TTC549 (cell line): Measurements from ENCODE around the gene AKAP1.

ENCODE experiments used
- FAIRE-seq: peaks from 2 replicates; lab custom pipeline; 2012; peaks lifted over from hg19 to GRCh38; lab: Jason Lieb, UNC

The AKAP1 gene

DNA sequence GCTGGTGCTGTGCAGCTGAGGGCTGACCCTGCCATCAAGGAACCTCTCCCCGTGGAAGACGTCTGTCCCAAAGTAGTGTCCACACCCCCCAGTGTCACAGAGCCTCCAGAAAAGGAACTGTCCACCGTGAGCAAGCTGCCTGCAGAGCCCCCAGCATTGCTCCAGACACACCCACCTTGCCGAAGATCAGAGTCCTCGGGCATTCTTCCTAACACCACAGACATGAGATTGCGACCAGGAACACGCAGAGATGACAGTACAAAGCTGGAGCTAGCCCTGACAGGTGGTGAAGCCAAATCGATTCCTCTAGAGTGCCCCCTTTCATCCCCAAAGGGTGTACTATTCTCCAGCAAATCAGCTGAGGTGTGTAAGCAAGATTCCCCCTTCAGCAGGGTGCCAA lies 20.5 kb downstream of the AKAP1 start:
- FAIRE-seq, result no peak

DNA sequence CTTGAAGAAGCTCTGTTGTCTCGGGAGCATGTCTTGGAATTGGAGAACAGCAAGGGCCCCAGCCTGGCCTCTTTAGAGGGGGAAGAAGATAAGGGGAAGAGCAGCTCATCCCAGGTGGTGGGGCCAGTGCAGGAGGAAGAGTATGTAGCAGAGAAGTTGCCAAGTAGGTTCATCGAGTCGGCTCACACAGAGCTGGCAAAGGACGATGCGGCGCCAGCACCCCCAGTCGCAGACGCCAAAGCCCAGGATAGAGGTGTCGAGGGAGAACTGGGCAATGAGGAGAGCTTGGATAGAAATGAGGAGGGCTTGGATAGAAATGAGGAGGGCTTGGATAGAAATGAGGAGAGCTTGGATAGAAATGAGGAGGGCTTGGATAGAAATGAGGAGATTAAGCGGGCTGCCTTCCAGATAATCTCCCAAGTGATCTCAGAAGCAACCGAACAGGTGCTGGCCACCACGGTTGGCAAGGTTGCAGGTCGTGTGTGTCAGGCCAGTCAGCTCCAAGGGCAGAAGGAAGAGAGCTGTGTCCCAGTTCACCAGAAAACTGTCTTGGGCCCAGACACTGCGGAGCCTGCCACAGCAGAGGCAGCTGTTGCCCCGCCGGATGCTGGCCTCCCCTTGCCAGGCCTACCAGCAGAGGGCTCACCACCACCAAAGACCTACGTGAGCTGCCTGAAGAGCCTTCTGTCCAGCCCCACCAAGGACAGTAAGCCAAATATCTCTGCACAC lies 21.2 kb downstream of the AKAP1 start:
- FAIRE-seq, result no peak

DNA sequence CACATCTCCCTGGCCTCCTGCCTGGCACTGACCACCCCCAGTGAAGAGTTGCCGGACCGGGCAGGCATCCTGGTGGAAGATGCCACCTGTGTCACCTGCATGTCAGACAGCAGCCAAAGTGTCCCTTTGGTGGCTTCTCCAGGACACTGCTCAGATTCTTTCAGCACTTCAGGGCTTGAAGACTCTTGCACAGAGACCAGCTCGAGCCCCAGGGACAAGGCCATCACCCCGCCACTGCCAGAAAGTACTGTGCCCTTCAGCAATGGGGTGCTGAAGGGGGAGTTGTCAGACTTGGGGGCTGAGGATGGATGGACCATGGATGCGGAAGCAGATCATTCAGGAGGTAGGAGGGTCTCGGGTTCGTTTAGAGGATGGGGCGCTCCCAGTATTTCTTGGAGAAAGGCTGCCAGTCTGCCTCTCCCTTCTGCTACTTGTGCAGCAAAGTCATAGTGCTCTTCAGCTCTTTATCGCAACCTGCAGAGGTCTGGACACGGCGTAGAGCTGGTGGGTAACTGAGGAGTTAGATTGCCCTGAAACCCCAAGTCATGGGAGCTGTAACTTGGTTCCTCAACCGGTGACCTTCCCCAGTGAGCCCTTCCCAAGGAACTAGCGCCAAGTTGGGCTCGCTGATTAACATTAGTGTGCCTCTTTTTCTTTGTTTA lies 21.9 kb downstream of the AKAP1 start:
- FAIRE-seq, result no peak

DNA sequence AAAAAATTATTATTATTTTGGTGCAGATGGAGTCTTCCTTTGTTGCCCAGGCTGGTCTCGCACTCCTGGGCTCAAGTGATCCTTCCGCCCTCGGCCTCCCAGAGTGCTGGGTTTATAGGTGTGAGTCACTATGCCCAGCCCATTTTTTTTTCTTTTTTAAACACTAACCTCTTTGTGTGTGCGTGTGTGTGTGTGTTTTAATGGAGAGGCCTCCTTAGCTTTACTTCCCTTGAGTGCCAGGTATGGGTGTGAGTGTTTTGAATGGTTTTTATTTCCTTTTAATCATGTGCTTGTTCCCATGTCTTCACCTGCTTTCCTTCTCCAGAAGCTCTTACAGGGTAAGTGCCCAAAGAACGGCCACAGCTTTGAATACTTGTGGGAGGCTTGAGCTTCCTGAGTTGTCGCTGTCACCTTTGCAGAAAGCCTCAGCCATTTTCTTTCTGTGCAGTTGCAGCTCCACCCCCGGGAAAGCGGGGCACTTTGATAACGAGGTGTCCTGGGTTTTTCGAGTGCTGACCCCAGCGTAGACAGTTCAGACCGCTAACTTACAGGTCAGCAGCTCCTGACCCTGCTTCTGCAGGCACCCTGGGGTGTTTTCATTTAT lies 22.6 kb downstream of the AKAP1 start:
- FAIRE-seq, result no peak

DNA sequence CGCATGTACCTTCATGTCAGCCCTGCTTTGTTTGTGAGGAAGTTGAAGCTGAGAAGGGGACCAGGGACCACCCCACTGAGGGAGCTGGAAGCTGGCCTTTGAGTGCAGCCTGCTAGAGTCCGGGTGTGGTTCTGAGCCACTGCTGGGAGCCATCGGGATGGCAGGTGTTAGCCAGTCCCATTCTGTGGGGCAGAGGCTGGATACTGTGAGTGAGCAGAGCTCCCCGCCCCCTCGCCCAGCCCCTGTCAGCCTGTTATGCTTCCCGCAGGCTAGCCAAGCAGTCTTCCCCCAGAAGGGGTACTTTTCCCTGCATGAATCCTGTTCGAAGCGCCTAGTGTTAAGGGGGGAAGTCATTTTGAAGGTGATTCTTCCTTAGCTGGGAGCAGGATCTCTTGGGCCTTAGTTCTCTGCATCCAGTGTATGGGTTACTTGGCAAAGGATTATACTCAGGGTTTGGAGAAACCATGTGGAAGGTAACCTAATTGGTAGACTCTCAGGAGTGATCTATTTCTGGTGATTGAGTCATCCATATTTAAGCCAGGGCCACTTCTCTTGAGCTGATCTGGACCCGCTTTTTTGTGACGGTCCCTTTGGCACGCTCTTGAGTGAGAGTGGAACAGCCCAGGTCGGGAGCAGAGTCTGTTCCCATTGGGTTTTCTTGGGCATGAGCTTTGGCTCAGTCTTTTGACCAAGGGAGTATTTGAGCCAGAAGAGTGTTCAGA lies 23.8 kb downstream of the AKAP1 start:
- no peak for FAIRE-seq

DNA sequence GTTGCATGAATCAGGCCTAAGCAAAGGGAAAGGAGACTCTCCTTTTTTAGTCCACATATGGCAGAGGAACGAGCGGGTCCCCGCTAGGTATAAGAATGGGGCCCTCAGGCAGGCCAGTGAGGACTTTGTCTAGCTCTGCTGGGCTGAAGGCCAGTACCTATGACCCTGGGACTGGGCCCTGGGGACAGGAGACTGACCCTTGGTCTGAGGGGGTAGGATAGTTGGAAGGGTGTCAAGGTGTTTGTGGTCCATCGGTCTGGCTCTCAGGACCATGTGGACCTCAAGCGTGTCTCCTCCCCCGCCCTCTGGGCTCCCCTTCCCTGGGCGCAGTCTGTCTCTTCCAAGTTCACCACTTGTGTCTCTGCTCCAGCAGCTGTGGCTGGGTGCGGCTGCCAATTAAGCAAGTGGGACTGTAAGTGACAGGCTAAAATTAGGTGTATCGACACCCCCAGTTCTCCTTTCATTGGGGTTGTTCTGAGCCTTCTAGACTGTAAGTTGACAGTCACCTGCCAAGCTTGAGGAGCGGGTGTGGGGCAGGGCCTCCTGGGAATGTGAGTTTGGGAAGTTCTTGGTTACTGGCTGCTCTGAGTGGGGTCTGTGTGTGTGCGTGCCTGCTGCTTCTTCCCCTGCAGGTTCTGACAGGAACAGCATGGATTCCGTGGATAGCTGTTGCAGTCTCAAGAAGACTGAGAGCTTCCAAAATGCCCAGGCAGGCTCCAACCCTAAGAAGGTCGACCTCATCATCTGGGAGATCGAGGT lies 24.5 kb downstream of the AKAP1 start:
- no peak for FAIRE-seq

DNA sequence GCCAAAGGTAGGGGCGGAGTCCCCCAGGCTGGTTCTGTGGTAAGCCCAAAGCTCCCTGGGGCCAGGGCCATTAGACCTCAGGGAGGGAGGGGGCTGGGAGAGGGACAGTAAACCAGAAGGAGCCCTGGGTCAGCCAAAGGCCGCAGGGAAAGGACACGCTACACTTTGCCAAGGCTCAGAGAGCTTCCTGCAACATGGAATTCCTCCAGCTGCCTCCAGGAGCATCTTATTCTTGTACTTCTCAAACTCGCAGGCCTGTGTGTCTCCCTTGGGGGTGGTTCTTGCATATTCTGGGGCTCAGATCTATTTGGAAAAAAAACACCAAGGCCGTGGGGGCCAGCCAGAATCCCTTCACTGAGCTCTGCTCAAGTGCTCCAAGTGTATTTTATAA lies 25.1 kb downstream of the AKAP1 start:
- no peak for FAIRE-seq

DNA sequence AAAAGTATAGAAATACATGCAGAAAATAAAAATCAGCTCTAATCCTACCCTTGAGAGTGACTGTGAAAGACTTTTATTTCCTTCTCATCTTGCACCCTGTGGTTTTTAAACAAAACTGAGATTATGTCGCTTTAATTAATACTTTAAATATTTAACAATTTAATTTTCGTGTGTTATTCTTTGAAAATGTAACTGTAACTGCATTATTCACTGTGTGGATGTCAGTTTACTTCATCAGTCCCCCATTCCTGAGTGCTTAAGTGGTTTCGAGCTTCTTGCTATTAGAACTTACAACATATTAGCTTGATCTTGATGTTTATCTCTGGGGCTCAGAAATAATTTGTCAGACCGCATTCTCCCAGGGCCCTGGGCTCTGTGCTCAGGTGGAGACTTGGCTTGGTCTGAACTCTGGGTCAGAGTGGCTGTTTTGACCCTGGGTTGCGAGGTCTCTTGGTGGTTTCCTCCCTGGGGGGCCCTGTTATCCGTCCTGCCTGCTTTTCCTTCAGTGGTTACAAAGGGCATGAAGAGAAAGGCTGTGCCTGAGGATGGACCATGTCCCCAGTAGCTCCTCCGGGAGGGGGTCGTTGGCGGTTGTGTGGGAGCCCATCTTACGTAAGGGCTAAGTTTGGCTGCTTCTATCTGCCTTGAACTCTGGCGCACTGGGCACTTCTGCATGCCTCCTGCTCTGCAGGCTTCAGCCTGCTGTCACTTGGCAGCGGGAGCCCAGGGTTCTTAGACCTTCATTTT lies 25.7 kb downstream of the AKAP1 start:
- FAIRE-seq, result no peak

DNA sequence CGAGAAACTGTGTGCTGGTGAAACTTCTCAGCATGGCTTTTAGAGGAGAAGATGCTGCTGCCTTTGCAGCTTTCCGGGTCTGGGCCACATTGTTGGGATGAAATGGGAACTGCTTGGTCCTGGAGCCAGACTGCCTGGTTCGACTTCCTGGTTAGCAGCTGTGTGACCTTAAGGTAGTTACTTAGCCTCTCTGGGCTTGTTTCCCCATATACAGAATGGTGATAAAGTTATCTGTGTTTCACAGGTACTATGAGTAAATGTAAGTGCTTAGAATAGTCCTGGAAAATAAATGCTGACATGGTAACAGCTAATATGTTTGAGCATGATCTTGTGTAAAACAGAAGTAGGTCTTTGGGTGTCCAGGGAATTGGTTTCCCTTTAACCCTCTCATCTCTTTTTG lies 26.3 kb downstream of the AKAP1 start:
- no peak for FAIRE-seq

DNA sequence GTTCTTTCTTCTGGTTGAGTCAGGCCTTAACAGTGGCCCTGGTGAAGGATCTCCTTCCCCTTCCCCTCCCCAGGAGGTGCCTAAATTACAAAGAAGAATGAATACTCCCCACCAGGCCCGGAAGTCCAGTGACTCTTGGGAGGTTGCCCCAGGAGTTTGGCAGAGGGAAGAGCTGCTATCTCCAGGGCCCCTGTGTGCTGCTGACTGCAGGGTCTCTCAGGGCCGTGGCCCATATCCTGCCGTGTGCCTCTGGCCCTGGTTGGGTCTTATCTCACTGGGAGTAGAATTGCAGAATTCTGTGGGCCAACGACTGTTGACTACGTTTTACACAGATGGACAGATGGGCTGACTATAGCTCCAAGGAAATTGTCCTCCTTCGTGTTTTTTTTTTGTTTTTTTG lies 28.0 kb downstream of the AKAP1 start:
- FAIRE-seq, result no peak

DNA sequence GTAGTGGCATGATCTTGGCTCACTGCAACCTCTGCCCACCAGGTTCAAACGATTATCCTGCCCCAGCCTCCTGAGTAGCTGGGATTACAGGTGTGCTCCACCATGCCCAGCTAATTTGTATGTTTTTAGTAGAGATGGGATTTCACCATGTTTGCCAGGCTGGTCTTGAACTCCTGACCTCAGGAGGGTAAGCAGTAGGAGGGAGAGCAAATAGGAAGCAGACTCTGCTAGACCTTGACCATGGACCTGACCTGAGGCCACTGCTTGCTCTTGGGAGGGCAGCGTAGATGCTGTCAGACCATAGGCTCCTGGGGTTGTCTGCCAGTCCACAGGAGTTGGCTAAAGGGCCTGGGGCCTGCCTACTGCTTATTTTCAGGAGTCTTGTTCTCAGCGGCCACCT lies 28.6 kb downstream of the AKAP1 start:
- no peak for FAIRE-seq

DNA sequence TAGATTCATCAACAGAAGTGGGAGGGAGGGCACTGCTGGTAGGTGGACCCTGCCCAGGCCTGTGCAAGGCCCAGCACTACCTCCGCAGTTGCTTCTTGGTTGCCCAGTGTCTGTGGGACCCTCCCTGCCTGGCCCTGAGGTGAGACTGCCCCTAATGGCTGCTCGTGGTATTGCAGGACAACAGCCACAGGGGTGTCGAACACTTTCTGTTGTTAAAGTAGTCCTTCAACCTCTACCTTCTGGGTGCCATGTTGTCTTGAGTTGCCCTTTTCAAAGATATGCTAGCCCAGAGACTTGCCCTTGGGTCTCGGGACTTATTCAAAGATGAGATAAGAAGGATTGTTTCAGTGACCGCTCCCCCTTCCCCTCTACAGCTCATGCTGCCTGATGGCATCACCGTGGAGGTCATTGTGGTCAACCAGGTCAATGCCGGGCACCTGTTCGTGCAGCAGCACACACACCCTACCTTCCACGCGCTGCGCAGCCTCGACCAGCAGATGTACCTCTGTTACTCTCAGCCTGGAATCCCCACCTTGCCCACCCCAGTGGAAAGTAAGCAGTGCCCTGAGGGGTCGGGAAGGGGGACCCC lies 29.1 kb downstream of the AKAP1 start:
- FAIRE-seq, result no peak

DNA sequence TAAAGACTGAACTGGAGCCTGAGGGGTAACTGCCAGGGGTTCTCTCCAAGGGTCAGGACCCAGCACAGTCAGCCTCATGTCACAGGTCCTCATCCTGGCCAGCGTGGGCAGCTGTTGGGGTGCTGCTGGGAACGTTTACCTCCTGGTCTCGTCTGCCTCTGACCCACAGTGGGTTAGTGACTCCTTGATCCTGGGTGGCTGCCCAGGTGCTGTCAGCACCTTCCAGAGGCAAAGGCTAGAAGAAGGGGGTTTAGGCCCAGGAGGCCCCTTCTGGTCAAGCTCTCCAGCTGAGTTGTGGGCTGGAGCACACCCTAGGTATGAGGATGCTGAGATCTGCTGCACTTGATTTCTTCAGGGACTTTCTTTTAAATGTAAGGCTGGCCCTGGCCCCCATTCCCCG lies 30.3 kb downstream of the AKAP1 start:
- FAIRE-seq, result no peak

DNA sequence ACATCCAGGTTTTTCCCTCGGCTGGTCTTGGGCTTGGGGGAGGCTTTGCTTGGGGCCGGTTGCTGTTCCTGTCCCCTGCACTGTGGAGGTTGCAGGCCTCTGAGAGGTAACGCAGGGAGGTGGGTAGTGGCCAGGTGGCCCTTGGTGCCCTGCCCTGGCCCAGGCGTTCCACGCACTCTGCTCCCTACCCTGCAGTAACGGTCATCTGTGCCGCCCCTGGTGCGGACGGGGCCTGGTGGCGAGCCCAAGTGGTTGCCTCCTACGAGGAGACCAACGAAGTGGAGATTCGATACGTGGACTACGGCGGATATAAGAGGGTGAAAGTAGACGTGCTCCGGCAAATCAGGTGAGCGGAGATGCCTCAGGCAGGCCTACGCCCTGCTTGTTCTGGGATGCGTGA lies 30.9 kb downstream of the AKAP1 start:
- no peak for FAIRE-seq

DNA sequence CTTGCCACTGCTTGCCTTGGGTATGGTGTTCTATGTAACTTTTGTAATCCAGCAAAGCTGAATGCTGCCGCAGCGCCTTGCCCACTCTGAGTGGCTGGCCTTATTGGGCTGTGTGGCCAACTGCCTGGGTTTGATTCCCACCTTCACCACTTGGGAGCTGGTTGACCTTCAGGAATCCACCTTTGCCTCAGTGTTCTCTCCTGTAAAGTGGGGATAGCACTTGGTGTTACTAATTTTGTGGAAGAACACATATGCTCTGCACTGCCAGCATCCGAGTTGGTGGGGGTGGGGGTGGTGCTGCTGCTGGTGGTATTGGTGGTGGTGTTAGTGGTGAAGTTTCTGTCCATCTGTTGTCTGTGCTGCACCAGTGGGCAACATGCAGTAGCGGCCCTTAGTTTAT lies 32.8 kb downstream of the AKAP1 start:
- no peak for FAIRE-seq

DNA sequence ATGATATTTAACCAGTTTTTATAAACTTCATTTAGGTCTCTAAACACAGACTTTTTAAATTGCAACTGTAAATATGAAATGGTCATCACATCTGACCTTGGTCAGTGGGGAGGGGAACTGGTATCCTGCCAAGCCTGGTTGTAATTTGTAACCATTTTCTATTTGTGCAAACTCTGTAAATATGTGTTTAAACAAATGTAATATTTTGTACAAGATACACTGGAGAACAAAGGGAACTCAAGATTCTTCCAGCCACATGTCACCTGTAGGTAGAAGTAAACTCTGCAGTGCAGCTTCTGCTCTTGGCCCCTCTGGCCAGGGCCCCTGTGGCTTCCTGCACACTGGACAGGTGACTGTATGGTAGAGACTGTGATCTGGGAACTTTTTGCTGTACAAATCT lies 35.8 kb downstream of the AKAP1 start:
- no peak for FAIRE-seq

DNA sequence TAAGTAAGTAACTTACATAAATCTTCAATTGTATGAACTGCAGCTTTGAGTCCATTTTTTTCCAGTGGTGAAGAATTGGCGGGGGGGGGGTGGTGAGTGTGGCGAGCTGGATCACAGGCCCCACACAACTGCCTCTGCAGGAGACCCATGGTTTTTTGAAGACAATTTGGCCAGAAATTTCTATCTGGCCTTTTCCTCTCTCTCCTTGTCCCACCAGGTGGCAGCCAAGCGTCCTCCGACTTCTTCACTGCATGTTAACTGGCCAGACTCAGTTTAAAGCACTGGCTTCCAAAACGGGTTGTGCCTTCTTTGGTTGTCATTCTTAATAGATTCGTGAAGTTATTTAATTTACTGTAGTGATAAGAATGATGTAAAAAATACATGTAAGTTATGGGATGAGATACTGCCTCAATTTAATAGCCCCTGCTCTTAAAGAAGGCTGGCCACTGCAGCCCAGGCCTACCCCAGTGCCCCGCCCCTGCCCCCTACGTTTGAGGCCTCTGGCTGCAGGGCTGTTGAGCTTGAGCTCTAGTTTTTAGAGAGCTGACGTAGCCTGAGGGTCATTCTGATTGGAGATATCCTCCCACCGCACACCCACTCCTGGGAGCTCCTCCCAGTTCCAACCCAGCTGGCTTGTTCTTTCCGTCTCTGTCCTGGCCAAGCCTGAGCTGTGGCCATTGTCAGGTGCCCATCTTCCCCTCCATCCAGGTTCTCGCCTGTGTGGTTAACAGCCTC lies 36.4 kb downstream of the AKAP1 start:
- peak; percentile 15 for FAIRE-seq

DNA sequence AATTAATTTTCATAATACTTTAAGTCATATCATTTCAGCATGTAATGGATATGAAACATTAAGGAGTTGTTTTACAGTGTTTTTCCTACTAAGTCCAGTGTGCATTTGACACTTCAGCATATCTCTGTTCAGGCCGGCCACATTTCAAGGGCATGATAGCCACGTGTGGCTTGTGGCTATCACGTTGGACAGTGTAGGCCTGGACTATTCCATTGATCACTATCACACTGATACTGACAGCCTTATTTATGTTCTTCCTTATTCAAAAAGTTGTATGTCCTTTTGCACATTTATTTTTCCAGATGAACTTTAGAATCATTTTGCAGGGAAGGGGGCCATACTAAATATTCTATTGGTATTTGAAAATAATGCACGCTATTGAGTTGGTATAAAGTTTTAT lies 39.0 kb downstream of the AKAP1 start:
- no peak for FAIRE-seq

DNA sequence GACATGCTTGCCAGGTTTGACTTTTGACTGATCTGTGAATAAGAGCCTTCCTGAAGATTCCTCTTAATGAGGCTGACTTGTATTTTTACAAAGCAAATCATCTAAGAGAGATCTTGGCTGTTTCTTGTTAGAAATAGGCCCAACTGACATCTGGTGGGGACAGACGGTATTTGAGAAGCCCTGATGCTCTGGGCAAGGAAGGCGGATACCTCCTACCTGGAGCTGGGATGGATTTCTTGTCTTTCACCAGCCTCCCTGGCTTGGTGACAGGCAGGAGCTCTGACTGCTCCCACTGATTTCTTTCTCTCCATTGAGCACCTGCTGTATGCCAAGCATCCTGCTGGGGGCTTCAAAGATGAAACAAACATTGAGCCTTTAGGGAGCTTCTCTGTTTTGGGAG lies 40.4 kb downstream of the AKAP1 start:
- FAIRE-seq, result no peak

DNA sequence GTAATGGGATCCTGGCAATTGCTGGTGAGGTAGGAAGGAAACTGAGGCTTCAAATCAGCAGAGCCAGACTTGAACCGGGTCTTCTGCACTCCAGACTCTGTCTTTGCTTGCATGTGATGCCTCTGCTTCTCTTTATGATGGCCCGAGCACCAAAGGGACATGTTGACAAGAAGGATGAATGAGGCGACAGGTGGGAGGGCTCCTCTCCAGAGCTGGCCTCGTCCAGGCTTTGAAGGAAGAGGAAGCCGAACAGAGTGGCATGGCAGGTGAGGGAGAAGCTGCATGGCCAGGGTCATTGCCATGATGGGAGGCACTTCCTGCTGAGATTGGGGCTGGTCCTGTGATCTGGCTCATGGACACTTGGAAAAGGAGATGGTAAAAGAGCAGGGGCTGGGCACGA lies 40.8 kb downstream of the AKAP1 start:
- FAIRE-seq, result no peak
